NOMO-1 (cell line): ENCODE results near the gene SYMPK.

ENCODE experiments used
- DNase-seq, 2 experiments: peaks; one replicate each; lab custom pipeline; 2025; ENCODE audit not compliant: unreplicated experiment in 2 of 2; lab: John Stamatoyannopoulos, UW

SYMPK gene

DNA sequence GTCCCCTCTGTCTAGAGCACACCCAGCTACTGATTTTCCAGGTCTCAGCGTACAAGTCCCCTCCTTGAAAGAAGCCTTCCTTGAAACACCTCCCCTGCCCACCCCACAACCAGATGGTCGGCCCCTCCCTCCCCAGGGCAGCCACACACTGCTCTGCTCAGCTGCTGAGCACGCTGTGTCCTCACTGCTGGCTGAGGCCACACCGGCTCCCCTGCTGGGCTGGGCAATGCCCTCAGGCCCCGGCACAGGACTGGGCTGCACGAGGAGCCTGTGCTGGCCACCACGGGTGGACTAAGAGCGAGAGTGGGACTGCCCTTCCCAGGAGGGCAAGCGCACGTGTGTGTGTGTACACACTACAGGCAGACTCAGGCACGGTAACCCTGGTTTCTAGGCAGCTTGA, 36.0 kb downstream of the SYMPK start:
- DNase-seq, result no peak

DNA sequence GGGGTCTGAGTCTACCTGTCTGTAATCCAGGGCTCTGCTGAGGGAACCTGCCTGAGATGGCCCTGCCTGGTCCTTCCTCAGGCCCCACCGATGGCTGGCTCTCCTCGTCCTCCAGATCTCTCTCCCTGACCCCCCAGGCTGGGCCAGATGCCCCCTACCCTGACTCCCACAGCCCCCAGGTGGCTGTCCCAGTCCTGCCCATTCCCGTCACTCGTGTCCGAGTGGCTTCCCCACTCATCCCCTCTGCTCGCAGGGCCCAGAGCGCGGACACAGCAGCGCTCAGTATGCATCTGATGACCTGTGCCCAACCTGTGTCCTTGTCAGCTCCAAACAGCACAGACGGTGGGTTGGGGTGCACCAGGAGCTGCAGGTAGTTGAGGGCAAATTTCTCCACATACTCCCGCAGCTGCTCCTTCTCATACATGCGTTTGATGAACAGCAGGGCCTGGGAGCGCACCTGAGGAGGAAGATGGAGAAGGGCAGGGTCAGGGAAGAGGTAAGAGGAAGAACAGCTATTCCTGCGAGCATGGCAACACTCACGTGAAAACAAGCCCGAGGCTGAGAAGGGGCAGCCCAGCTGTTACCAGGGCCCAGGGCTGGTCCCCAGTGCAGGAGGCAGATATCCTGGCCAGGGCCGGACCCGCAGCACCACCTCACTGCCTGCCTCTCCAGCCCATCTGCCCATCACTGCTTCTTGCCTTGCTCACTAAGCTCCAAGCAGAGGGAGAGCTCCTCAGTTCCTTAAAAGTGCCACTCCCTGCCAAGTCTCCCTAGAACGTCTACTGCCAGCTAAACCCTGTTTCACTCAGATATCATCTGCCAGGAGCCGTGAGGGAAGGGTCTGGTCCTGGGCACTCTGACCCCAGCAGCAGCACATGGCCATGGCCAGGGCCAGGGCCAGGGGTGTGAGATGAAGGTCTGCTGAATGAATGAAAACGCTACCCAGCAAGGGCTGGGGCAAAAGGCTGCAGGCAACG, 36.7 kb downstream of the SYMPK start:
- no peak for DNase-seq

DNA sequence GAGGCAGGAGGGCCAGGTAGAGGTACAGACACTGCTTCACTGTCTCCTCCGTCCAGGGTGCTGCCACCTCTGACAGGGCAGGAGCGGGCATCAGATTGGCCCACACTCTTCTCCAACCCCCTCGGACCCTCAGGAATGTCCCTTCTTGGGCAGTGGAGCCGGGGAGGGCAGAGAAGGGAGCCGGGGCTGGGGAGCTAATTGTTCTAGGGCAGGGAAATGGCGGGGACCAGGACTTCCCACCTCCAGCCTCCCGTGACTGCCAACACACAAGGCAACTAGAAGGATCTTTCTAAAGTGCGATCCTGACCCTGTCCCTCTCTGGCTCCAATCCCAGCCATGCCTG, 37.7 kb downstream of the SYMPK start:
- no peak for DNase-seq

DNA sequence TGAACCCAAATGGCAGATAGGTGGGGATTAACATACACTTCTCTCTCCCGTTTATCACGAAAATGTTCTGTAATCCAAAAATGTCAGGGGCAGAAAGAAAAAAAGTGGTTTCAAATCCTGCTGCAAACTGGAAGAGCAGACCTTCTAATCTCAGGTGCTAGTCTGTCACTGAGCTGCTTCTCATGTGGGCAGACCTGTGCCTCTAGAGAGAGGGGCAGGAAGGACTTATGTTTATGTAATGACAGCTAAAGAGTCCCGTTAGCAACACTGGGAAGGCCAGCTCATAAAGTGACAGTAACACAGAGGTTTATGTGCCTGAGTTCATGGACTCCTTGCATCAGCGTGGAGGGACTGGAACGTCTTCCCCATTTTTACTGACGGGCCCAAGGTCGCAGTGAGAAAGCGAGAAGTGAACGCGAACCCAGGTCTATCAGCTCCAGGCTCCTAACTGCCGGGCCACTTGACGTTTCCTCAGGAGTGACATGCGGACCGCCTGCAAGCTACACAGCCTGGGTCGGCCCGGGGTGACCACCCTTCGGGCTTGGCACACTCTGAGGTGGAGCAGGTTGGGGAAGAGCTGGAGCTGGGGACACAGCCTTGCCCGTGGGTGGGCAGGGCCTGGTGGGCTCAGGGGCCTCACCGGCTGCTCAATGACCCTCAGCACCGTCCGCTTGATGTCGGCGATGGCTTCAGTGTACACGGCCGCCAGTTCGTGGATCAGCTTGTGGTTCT, 38.2 kb downstream of the SYMPK start:
- no peak for DNase-seq

DNA sequence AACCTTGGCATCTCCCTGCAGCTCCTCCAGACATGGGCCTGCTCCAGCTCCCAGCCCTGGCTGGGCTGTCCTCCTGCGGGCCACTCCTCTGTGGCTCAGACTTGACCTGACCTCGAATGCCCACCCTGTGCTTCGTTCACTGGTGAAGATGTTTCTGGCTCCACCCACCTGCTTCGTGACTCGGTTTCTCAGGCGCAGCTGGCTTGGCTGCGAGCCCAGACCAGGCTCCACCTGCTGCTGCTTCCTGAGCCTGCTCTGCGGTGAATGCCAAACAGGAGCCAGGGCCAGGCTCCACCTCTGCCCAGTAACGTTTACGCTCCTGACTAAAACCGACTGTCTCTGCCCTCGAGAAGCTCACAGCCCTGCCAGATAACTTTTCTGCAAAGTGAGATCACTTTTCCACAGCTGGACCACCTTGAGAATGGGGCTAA, 38.9 kb downstream of the SYMPK start:
- DNase-seq, result no peak

DNA sequence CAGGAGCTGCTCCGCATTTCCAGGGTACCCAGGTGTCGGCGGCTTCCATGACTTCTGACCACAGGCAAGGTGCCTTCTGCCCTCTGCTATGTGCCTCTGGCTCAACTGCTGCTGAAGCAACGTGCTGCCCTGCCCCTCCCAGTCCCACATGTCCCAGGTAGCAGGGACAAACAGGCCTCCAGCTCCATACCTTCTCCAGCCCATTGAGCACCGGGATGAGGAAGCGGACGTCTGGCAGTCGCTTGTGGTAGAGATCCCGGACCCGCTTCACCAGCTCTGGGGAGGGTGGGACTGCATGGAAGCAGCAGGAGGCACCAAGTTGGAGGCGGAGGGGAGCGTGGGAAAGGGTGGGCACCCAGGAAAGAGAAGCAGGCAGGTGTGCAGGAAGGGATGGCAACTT, 39.8 kb downstream of the SYMPK start:
- no peak for DNase-seq

DNA sequence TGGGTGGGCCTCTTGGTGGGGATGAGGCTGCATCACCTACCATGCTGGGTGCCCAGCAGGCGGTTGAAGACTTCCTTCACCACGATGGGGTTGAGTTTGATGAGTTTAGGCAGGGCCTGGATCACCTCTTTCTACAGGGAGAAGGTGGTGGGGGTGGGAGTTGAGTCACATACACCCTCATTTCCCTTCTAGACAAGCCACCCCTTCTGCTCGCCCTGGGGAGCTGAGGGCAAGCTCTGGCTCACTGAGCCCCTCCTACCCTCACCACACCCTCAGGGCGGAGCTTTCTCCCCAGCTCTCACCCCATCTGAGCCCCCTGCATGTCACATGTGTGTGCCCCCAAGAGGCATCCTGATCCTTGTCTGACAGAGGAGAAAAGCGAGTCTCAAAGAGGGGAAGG, 40.2 kb downstream of the SYMPK start:
- no peak for DNase-seq

DNA sequence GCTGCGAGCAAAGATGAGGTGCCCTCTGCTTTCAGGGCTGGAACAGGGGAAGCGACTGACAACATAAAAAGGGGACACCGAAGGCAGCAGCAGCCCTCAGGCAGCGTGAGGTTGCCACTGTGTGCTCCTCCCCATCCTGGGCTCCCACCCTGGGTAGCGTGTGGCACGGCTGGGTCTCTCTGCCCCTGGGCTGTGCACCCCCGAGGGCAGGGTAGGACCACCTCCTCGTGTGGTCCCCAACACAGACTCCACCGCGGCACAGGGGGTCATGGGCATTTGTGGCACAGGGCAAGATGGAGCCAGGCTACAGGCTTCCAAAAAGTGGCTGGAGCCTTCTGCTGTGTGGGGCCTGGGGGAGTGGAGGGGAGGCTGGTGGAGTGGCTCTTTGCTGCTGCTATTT, 41.4 kb downstream of the SYMPK start:
- DNase-seq, result no peak

DNA sequence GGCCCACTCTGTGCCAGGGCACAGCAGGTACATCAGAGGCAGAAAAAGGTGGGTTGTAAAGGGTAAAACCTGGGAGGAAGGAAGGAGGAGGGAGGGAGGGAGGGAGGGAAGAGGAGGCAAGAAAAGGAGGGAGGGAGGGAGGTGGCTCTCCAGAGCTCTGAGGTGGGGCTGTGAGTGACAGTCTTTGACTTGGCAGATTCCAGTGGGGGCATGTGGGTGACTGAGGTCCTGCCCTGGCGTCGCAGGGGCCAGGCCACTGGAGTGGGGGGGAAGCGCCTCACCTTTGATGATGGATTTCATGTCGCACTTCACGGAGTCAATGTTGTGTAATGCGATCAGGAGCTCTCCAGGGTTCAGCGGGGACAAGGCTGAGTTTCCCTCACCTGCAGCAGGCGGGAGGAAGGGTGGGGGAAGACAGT, 41.8 kb downstream of the SYMPK start:
- DNase-seq, result no peak

DNA sequence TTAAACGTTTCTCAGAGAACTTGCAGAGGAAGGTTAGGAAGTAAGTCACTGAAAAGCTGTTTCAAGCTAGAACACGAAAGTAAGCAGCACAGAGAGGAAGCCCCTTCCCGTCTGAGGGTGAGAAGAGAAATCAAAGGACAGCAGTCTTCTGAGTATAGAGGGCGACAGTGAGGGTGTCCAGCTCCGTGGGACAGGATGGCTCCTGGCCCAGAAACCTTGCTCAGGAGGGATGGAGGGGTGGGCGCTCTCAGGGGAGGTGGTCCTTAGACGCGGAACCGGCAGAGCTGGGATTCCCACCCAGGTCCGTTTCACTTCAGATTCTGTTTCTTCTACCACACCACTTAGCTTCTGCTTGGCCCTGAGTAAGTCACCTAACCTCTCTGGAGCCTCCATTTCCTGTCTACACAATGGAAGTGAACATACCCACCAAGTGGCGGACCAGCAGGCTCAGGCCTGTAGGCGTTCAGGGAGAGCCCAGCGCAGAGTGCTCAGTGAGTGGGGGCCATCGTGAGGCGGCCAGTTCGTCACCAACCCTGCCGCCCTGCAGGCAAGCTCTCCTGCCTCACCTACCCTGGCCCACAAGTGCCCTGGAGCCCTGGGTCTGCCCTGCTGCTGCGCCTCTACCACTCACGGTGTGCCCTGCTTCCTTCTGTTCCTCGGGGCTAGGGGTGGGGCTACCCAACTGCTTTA, 42.4 kb downstream of the SYMPK start:
- no peak for DNase-seq

DNA sequence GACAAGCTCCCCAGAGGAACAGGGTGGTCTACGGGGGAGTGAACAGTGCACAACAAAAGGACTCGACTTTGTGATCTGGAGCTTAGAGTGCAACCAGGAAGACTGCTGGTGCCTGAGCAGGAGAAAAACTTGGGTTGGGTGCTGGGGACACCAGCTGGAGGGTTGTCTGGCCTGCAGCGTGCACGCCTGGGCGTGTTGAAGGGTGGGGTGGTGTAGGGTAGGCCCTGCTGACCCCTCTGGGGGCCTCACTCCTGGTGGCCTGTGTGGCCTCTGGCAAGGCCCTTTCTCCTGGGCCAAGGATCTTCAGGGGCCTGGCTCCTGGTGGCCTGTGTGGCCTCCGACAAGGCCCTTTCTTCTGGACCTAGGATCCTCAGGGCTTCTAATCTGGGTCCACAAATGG, 43.2 kb downstream of the SYMPK start:
- no peak for DNase-seq

DNA sequence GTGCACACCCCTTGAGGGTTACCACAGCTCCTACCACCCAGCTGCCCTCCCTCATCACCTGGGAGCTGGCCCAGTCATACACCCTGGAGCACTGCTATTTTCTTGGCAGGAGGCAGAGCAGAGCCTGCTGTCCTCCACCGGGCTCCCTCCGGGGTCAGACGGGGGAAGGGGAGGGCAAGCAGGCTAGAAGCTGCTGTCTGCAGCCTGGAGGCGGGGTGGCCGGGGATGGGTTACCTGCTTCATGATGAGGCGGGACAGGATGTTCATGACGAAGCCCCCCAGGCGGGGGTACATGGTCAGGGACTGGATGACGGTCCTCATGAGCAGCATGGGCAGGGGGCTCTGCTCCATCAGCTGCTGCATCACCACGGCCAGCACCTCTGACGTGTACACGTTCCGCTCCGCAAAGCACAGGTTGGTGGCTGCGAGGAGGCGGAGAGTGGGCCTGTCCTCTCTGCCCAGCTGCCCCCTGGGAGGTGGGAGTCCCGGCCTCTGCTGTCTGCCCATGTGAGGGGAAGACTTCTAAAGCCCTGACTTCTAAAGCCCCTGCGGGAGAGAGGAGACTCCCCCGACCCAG, 45.1 kb downstream of the SYMPK start:
- no peak for DNase-seq

DNA sequence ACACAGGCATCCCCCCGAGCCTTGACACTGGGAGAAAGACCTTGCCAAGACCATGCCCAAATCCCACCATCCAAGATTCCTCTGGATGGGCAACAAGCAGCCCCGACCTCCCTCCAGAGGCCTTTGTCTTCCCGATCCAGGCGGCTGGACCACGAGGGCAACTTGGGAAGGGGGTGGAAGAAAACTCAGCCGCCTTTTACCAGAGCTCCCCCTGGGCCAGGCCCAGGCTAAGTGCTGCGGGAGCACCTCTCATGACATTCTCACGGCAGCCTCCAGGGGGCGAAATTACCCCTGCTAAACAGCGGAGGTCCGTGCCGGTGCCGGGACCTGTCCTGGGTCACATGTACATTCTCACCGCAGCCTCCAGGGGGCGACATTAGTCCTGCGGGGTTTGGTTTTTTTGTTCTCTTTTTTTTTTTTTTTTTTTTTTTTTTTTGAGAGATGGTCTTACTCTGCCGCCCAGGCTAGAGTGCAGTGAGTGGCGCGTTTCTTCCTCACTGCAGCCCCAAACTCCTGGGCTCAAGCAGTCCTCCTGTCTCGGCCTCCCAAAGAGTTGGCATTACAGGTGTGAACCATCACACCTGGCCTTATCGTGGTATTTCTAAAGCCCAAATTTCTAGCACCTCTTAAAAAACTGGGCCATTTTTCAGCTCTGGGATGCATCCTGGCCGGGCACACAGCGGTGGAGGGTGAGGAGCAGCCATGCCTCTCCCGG, 45.8 kb downstream of the SYMPK start:
- DNase-seq, result peak; percentile 91 to 93

DNA sequence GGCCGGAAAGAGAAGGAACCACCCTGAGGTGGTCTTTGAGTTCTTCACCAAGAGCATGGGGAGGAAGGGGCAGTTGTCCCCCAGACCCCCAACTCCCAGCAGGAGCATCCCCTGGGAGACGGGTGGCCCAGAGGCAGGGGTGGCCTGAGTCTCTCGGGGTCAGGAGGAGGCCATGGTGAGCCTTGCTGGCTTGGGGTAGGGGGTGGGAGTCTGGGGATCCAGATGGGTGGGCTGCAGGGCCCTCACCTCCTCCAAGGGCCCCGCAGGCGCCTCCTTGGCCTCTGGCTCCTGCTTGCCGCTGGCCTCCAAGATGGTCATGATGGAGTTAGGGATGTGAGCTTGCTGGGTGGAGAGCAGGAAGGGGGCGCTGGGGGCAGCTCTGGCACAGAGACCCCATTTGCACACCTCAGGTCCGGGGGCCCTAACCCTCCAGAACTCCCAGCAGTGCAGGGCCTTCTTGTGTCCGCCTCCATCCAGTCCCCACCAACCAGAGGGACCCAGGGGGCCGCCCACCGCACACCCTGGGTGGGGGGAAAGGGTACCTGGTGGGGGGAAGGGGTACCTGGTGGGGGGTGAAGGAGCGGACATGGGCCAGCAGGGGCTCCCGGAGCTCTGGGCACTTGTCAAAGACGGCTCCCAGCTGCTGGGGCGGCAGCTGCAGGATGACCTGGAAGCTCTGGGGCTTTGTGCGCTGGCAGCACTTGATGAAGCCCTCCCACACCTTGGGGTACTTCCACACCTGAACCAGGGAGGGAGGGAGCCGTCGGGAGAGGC, 46.5 kb downstream of the SYMPK start:
- DNase-seq, result no peak

DNA sequence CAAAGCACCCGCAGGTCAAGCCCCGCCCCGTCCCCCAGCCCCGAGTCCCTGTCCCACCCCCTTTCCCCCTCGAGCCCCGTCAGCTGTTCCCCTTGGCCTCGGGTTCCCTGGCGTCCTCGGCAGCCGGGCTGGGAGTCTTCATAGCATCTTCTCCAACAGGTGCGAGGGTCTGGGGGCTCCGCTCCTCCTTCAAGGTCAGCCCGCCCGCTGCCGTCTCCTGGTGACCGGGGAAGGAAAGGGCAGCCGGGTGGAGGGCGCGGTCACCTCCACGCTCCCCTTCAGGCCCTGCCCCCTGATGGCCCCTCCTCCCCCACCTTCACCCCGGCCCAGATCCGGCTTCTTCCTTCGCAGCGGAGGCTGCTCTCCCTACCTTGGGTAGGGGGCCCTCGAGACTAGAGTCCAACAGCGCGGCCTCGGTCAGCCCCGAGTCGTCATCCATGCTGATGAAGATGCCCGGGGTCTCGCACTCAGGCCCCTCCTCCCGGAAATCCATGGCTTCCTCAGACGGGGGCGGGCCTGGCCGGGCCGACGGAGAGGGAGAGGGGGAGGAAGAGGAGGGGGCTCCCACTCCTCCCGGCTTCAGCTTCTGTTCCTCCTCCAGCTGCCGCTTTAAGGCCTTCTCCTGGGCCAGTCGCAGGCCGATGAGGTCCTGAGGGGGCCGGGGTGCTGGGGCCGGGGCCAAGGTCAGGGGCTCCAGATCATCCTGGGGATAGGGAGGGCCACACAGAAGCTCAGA, 47.3 kb downstream of the SYMPK start:
- DNase-seq, result no peak

DNA sequence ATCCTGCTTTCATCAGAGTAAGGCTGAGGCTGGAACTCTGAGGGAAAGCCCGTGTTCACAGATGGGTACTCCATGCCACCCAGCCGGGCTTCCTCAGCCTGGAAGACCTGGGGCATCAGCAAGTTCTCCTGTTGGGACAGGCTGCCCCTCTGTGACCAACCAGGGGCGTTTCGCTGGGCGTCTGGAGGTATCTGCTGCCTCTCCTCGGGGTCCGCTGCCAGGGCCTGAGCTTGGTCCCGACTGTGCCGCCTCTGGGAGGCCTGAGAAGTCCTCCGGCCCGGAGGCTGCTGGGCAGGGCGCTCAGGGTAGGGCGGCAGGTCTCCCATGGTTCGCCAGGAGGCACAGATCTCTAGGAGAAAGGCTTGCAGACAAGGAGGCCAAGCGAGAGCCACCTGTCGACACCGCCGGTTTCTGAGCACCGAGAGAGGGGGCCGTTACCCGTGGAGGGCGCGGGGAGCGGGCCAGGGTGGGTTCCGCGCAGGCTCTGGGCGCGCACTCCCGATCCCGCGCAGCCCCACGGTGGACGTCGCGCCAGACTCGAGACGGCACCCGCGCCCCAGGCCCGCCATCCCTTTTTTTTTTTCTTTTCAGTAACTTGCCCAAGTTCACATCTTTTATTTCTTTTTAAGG, 48.0 kb downstream of the SYMPK start, which contains the start of gene RSPH6A:
RSPH6A (minus strand) TSS at position 458 of the 630 bp plus-strand sequence; CDS start at position 326, 132 bp downstream.
- no peak for DNase-seq

DNA sequence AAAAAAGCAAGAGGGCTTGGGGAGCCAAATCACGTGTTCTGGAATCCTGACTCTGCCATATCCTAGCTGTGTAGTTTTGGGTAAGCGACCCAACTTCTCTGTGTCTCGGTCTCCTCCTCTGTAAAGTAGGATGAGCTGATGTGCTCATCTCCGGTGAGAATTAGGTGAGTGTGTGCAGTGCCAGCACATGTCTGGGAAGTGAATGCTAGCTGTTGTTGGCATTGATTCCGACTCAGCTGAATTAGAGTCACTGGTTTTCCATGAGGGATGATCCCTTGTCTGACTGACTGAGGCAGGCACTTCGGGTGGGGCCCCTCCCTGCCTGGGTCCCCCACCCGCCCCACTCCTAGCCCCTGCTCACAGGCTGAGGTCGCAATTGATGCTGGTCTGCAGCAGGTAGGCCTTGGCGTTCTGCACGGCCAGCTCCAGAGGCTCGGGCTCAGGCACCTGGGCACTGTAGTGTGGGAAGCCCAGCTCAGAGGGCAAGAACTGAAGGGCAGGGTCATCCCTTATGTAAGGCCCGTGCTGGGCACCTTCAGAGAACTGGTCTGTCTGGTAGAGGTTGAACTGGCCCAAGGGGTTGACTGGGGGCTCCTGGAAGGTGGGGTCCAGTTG, 48.7 kb downstream of the SYMPK start:
- DNase-seq, result no peak

DNA sequence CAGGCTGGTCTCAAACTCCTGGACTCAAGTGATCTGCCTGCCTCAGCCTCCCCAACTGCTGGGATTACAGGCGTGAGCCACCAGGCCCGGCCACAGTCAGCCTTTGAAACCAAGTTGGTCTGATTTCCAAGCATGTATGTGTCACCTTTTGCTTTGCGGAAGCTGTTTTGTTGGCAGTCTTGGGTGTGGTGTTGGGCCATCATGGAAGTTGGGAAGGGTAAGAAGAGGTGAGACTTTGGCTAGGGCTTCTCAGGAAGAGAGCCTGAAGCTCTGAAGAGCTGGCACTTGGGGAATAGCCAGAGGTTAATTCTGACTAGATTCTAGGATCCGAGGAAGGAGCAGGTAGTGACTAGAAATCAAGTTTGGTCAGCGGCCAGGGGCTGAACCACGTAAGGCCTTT, 50.6 kb downstream of the SYMPK start:
- no peak for DNase-seq
